ENCODE data around the gene LRRC8B. TPM values are rescaled to one million over a fixed set of nuclear protein-coding genes. Genes with fewer than 3 reads are reported as not detected.

The LRRC8B gene
- total RNA-seq, 4 donors from 2014 or later = 8.7 to 19.5 (median 9.2) TPM

DNA sequence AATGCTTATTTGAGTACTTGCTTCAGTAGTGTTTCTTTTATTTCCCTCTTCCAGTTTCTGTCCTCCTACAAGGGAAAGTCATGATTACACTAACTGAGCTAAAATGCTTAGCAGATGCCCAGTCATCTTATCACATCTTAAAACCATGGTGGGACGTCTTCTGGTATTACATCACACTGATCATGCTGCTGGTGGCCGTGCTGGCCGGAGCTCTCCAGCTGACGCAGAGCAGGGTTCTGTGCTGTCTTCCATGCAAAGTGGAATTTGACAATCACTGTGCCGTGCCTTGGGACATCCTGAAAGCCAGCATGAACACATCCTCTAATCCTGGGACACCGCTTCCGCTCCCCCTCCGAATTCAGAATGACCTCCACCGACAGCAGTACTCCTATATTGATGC, 57.9 kb downstream of the LRRC8B start:
- Histone ChIP-seq H3K9me3 (no peaks in the 10 kb centered on the region), H3K36me3 (peaks cover 0 to 42% (median 4%) of the 10 kb centered on the region in 3 donors), H3K27ac (no peak overlapping the region), H3K27me3 (no peaks in the 10 kb centered on the region), H3K4me1 (no peaks in the 10 kb centered on the region), H3K4me3 (no peak overlapping the region)
- intact Hi-C loops (cut with DNase I) = no loop called here
- TF ChIP-seq POLR2A (IDR thresholded peaks at IDR 0.05) = no peak
- TF ChIP-seq, protein P1, sequence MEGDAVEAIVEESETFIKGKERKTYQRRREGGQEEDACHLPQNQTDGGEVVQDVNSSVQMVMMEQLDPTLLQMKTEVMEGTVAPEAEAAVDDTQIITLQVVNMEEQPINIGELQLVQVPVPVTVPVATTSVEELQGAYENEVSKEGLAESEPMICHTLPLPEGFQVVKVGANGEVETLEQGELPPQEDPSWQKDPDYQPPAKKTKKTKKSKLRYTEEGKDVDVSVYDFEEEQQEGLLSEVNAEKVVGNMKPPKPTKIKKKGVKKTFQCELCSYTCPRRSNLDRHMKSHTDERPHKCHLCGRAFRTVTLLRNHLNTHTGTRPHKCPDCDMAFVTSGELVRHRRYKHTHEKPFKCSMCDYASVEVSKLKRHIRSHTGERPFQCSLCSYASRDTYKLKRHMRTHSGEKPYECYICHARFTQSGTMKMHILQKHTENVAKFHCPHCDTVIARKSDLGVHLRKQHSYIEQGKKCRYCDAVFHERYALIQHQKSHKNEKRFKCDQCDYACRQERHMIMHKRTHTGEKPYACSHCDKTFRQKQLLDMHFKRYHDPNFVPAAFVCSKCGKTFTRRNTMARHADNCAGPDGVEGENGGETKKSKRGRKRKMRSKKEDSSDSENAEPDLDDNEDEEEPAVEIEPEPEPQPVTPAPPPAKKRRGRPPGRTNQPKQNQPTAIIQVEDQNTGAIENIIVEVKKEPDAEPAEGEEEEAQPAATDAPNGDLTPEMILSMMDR (IDR thresholded peaks at IDR 0.05) = no peak
- DNase-seq = no peak
- 94 to 95% methylated on average over 9 of the region's 9 CpGs for WGBS, 2 donors

DNA sequence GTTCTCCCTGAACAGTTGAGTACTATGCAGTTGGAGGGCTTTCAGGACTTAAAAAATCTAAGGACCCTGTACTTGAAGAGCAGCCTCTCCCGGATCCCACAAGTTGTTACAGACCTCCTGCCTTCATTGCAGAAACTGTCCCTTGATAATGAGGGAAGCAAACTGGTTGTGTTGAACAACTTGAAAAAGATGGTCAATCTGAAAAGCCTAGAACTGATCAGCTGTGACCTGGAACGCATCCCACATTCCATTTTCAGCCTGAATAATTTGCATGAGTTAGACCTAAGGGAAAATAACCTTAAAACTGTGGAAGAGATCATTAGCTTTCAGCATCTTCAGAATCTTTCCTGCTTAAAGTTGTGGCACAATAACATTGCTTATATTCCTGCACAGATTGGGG, 59.6 kb downstream of the LRRC8B start:
- no peak for DNase-seq
- intact Hi-C loops (cut with DNase I) = no loop called here
- no peak overlapping the region for H3K27ac ChIP-seq
- no peak for TF ChIP-seq POLR2A (IDR thresholded peaks at IDR 0.05)
- TF ChIP-seq, protein P1 (IDR thresholded peaks at IDR 0.05) = no peak
- H3K4me1 ChIP-seq = no peaks in the 10 kb centered on the region
- peaks cover 0 to 42% (median 4%) of the 10 kb centered on the region in 3 donors for H3K36me3 ChIP-seq
- H3K4me3 ChIP-seq = no peak overlapping the region
- H3K27me3 ChIP-seq = no peaks in the 10 kb centered on the region
- WGBS, 2 donors = 91 to 95% methylated on average over 2 of the region's 2 CpGs
- H3K9me3 ChIP-seq = no peaks in the 10 kb centered on the region

DNA sequence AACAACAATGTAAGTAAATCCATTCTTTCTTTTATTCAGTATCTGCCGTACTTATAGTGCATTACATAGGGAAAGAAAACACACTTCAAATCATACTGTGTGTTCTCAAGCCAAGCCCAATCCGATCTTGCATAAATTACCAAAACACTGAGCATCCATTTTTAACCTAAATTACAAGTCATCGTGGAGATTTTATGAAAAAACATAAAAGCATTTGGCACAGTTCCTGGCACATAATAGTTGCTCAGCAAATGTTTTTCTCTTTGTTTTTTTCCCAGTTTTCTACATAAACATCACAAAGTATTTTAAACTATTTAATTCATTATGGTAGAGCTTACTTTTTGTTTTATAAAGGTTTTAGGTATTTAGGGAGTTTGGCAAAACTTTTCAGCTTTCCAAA, 60.2 kb downstream of the LRRC8B start:
- intact Hi-C loops (cut with DNase I) = no loop called here
- Histone ChIP-seq H3K4me1 (no peaks in the 10 kb centered on the region), H3K9me3 (no peaks in the 10 kb centered on the region), H3K27ac (no peak overlapping the region), H3K36me3 (peaks cover 0 to 41% (median 4%) of the 10 kb centered on the region in 3 donors), H3K27me3 (no peaks in the 10 kb centered on the region), H3K4me3 (no peak overlapping the region)
- TF ChIP-seq, protein P1 (IDR thresholded peaks at IDR 0.05) = no peak
- TF ChIP-seq POLR2A (IDR thresholded peaks at IDR 0.05) = no peak
- 83 to 91% methylated on average over 3 of the region's 3 CpGs for WGBS, 2 donors
- no peak for DNase-seq

DNA sequence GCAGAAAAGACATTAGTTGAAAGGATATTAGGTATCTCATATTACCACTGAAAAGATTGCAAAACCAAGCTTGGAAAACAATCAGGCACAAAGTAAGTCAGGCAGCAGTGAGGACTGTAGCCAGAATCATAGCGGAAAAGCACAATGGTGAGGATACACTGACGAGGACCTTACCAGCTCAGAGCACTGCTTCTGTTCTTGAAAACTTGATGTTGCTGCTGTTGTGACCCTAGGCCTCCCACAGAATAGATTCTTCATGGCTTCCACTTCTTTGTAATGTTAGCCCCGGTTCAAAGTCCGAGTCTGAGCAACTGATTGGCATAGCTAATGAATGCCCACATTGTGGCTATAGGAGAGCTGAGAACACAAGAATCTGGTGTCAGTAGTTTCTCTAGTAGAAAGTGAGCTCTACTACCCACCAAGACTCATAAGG, 63.1 kb downstream of the LRRC8B start:
- TF ChIP-seq, protein P1 (IDR thresholded peaks at IDR 0.05) = no peak
- no peak for TF ChIP-seq POLR2A (IDR thresholded peaks at IDR 0.05)
- intact Hi-C loops (cut with DNase I) = no loop called here
- WGBS, 2 donors = 88 to 92% methylated on average over 4 of the region's 4 CpGs
- Histone ChIP-seq H3K27ac (no peak overlapping the region), H3K9me3 (no peaks in the 10 kb centered on the region), H3K36me3 (peaks cover 0 to 24% (median 4%) of the 10 kb centered on the region in 3 donors), H3K4me1 (peaks cover 0 to 9% (median 0%) of the 10 kb centered on the region in 3 donors), H3K4me3 (no peak overlapping the region), H3K27me3 (no peaks in the 10 kb centered on the region)
- no peak for DNase-seq

DNA sequence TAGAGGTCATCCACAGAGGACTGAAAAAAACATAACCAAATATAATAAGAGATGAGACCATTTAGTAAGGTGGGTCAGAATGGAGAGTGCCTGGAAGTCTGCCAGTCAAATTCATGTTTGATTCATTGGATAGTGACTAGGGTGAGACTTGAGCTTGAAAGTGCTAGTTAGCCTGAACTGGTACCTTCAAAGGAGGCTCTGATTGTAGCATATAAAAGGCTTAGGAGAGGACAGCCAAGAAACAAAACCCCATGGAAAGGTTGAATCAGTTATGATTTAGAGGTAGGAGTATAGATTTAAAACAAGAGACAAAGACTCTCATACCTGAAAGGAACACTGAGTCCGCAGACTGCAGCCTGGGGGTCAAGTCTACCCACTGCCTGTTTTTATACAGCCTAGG, 63.9 kb downstream of the LRRC8B start:
- Histone ChIP-seq H3K27ac (no peak overlapping the region), H3K9me3 (no peaks in the 10 kb centered on the region), H3K36me3 (peaks cover 0 to 17% (median 0%) of the 10 kb centered on the region in 3 donors), H3K27me3 (no peaks in the 10 kb centered on the region), H3K4me3 (no peak overlapping the region), H3K4me1 (peaks cover 0 to 13% (median 0%) of the 10 kb centered on the region in 3 donors)
- no peak for DNase-seq
- WGBS, 2 donors = 89 to 95% methylated on average over 1 of the region's 1 CpG
- intact Hi-C loops (cut with DNase I) = no loop called here
- TF ChIP-seq, protein P1 (IDR thresholded peaks at IDR 0.05) = no peak
- no peak for TF ChIP-seq POLR2A (IDR thresholded peaks at IDR 0.05)
